CD4-positive, alpha-beta T cell treated with Interleukin-15 for 4 hours (primary cell): ENCODE data around the gene IQCK.

Experiments used
- DNase-seq: peaks from one replicate; pipeline ENCODE4 v3.0.0-alpha.2; 2020; ENCODE audit warnings: low spot score

Gene IQCK

GRCh38 chr16:19717314-19717713, 757 bp upstream of the IQCK start:
- DNase-seq: no peak

DNA sequence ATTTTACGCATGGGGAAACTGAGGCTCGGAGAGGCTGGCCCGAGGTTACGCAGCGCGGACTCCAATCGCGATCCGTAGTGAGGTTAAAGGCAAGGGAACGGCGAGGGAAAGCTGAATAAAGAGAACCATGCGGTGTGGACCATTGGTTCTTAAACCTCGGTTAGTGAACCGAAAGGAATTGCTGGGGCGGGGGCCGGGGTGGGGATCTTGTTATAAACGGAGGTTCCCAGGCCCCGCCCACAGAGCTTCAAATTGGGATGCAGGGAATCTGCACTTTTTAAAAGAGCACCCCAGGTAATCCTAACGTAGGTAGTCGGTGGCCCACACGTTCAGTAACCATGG, 524 bp downstream of the IQCK start:
- DNase-seq: no peak

DNA sequence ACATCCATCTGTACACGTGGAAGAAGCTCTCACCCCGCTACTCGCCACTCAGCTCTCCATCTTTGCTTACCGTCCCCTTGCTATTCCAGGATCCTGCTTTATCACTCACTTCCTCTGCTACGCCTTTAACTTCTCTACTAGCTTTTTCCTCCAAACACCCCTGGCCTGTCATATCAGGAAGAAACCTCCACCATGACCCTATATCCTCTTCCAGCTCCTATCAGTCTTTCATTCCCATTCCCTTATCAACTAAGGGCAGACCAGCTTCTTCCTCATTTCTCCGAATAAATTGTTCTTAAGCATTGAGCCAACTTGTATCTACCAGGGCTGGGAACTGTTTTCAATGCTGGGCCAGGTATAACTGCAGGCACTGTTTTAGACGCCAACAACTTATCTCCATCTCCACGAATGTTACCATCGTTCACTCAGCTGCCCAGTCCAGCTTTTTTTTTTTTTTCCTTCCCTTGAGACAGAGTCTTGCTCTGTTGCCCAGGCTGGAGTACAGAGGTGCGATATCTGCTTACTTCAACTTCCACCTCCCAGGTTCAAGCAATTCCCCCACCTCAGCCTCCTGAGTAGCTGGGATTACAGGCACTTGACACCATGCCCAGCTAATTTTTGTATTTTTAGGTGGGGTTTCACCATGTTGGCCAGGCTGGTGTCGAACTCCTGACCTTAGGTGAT, 4.3 kb downstream of the IQCK start:
- DNase-seq: no peak

GRCh38 chr16:19722981-19723380, 4.9 kb downstream of the IQCK start:
- DNase-seq: no peak

GRCh38 chr16:19728636-19728965, 10.5 kb downstream of the IQCK start:
- no peak for DNase-seq

GRCh38 chr16:19733551-19733950, 15.5 kb downstream of the IQCK start:
- DNase-seq: no peak

DNA sequence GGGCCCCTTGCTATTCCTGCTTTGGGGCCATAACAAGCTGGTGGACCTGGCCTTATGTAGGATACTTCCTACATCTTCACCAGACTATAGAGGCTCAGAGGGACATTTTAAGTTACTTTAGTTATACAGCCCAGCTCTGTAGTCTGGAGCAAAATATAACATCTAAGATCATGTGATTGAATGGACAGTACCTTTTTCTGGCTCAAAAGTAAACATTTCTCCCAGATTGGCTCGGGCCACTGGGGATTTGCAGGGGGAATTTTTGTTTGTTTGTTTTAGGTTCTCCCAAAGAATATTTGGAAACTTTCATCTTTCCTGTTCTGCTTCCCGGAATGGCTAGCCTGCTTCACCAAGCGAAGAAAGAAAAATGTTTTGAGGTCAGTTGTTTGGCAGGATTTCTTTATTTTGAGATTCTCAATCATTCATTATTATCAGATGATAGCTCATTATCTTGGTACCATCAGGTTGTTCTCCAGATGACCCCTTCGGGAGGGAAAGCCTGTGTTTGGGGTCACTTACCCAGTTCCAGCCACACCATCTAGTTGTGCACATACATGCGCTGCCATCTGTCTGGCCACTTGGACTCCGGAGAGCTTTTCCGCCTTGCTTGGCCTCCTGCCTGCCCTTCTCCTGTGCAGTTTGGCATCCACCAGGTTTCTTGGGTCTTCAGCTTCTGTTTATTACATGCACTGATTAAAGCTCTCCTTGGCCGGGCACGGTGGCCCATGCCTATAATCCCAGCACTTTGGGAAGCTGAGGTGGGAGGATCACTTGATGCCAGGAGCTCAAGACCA, 17.2 kb downstream of the IQCK start:
- no peak for DNase-seq

- DNase-seq: no peak
Observed at GRCh38 chr16:19737306-19738038, 19.4 kb downstream of the IQCK start.

GRCh38 chr16:19741354-19741753, 23.3 kb downstream of the IQCK start:
- no peak for DNase-seq

DNA sequence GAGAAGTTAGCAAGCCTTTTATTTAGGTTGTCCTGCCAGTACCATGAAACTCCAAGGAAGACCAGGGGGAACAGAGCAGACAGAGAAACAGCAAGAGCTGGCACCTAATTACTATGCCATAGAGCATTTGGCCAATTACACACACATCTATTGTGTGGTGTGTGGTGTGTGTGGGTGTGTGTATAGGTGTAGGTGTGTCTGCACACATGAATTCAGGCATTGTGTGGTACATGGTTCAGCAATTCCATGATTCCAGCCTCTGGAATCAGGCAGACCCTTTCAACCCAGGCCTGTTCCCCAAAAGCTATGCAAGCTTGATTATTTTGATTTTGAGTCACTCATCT, 25.7 kb downstream of the IQCK start:
- DNase-seq: no peak

GRCh38 chr16:19744670-19745069, 26.6 kb downstream of the IQCK start:
- DNase-seq: no peak

- DNase-seq: no peak
Observed at GRCh38 chr16:19745286-19746010, 27.4 kb downstream of the IQCK start.

GRCh38 chr16:19746561-19746960, 28.5 kb downstream of the IQCK start:
- no peak for DNase-seq

DNA sequence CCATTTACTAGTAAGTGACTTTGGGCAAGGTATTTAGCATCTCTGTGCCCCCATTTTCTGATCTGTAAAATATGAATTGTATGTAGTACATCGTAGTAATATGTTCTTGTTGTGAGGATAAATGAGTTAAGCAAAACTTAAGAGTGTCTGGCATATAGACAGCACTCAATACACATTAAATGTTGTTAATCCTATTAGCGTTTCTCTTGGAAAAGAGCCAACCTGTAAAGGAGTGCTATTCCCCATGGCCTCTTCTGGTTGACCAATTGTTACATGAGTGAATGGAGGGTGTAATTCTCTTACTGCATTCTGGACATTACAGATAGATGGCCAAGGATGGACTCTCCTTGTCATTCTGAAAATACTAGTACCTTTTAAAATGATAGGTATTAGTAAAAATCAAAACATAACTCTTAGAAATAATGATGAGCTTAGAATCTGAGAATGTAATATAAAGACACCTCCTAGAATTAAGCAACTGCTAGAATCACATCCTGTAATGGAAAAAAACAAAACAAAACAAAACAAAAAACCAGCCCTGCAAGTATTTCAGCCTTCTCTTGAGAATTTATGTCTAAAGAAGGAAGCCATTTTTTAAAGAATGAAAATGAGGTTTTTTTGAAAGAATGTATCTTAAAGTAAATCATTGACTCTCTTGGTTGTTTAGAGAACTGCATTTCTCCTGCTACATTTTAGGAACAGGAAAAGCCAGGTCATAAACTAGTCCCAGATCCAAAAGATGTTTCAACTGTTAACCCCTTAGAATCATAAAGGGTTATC, 30.5 kb downstream of the IQCK start:
- no peak for DNase-seq

- no peak for DNase-seq
Observed at GRCh38 chr16:19749571-19750080, 31.6 kb downstream of the IQCK start.

DNA sequence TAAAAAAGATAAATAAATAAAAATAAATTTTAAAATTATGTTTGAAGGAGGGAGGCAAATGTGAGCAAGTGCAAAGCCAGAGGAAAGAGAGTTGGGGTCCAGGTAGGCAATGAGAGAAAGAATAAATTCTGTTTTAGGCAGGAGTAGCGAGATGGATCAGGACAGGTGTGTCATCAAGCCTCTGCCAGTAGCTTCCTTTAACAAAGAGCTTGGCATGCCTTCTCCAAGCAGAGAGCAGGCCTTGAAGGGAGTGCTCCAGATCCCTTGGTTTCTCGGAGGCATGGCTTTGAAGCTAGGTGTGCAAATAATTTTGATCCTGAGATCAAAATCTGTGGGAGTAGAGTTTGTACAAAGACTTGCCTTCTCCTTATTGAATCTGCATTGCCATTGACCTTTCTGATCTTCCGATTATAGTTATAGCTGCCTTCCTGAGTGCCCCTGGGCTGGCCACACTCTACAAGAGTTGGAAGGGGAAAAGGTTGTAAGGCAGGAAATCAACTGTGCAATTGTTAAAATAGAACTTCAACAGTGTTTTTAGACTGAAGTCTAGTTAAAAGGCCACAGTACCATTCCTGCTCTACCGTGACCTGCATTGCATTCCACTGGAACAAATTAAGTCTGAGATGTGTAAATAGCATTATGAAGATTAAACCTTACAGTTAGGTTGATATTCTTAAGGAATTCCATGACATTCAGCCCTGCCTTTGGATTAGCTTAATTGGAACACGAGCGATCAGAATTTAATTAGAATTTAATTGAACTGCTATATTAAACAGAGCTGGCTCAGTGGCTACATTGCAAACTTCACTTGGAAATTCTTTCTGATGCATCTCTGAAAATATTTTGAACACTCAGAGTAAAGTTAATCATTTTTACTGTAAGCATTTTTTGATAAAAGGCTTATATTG, 33.7 kb downstream of the IQCK start:
- DNase-seq: no peak

DNA sequence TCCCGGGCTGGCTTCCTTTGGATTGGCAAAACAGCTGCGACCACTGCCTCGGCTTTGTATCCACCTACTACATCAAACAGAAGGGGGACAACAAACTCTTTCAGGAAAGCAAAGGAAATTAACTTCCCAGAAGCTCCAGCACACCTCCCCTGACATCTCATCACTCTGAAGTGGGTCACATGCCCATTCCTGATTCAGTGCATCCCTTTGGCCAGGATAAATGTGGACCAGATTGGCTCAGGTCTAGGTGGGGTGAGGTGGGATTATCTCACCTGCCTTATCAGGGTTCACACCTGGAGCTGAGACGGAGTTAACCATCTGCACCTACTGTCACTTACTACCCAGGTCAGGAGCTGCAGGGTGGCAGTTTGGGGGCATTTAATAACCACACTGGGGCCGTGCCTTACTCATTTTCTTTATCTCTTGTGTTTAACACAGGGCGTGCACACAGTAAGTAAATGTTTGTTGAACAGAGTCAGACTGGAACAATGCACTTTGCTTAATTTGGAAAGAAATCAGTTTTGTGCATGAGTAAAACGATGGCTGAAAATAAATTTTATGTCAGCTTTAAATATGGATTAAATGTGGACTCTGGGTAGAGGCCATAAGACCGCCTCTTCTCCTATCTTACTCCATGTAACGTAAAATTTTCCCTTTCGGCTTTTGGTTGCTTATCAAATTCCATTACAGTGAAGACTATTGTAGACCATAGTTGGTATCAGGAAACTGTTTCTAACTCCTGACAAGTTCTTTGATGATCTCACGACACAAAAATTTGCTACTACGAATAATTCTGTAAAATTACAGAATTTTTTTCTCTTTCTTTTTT, 36.0 kb downstream of the IQCK start:
- DNase-seq: no peak

- no peak for DNase-seq
Observed at GRCh38 chr16:19754644-19755036, 36.6 kb downstream of the IQCK start.

DNA sequence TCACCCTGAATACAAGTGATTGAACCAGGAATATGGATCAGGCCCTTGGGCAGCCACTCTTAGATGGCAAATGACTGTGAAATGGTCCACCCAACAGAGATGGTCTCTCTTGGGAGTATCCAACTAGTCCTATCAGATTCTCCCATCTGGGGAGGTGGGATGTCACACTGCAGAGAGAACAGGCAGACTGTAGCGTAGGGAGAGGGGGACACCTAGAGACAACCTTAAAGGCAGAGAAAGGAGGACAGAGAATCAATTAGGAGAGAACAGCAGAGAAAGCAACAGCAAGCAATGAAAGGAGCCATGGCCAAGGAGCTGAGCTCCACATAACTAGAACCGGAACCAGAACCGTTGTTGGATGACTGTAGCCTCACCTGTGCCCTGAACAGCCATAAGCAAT, 37.2 kb downstream of the IQCK start:
- DNase-seq: no peak

DNA sequence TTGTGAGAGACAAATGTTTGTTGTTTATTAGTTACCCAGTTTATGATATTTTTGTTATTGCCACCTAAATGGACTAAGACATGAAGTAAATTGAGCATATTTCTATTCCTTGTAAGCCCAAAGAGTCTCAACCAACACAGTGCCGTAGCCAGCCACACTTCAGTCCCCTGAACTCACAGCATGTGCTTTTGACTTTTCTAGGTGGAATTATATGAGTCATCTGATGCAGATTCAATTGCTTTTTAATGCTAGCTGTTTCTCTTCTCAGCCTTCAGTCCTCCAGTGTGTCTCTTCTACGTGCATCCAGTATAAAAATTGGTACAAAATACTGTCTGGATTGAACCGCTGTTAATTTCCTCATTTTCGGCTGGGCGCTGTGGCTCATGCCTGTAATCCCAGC, 39.0 kb downstream of the IQCK start:
- no peak for DNase-seq
